ENCODE data around the gene CHRNA7.

Gene CHRNA7

DNA sequence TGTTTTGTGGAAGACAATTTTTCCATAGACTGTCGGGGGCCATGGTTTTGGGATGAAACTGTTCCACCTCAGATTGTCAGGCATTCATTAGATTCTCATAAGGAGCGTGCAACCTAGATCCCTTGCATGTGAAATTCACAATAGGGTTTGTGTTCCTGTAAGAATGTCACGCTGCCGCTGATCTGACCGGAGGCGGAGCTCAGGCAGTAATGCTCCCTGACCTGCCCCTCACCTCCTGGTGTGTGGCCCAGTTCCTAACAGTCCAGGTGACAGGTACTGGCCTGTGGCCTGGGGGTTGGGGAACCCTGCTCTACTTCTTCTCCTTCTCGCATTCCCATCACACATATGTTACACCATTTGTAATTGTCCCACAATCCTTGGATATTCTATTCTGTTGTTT, 11.0 kb downstream of the CHRNA7 start:
- no peak overlapping the region for H3K14ac ChIP-seq (ENCODE audit: low read length)
- H3K79me1 ChIP-seq (ENCODE audit: low read length): no peaks in the 10 kb centered on the region
- no peak overlapping the region for H2AFZ ChIP-seq (ENCODE audit: insufficient read depth, low read length, poor library complexity)
- H4K91ac ChIP-seq (ENCODE audit: low read depth, low read length): no peak overlapping the region
- H3K36me3 ChIP-seq (ENCODE audit: control insufficient read depth in 1 of 2, insufficient read depth in 2 of 2, low read length in 2 of 2): no peaks in the 10 kb centered on the region
- no peak overlapping the region for H4K12ac ChIP-seq (ENCODE audit: low read depth, low read length)
- no peak overlapping the region for H4K8ac ChIP-seq (ENCODE audit: low read depth, low read length)
- H3K27me3 ChIP-seq (ENCODE audit: insufficient read depth, low read length): no peaks in the 10 kb centered on the region
- no peak overlapping the region for H3K9ac ChIP-seq (ENCODE audit: low read length)
- no peak overlapping the region for H3K4me2 ChIP-seq (ENCODE audit: low read length)
- H3K79me2 ChIP-seq (ENCODE audit: control insufficient read depth, insufficient read depth, low read length, poor library complexity): no peaks in the 10 kb centered on the region
- no peak overlapping the region for H2BK120ac ChIP-seq (ENCODE audit: insufficient read depth, low read length, poor library complexity)
- no peak for DNase-seq
- H3K27ac ChIP-seq (ENCODE audit: low read depth, low read length): no peak overlapping the region
- no peak overlapping the region for H2AK5ac ChIP-seq (ENCODE audit: low read length)
- H3K23ac ChIP-seq (ENCODE audit: low read length): no peak overlapping the region
- H3K4ac ChIP-seq (ENCODE audit: low read depth, low read length): no peak overlapping the region
- no peak overlapping the region for H3K18ac ChIP-seq (ENCODE audit: low read length)
- H2BK5ac ChIP-seq (ENCODE audit: low read depth, low read length, poor library complexity): no peak overlapping the region
- no peak overlapping the region for H2BK12ac ChIP-seq (ENCODE audit: low read length)
- no peak overlapping the region for H3K4me3 ChIP-seq (ENCODE audit: low read depth, low read length)
- WGBS (ENCODE audit: extremely low coverage, insufficient coverage, insufficient read length): no CpG with 5 or more reads among the region's 7 CpGs
- H3K4me1 ChIP-seq (ENCODE audit: control insufficient read depth in 1 of 2, insufficient read depth in 2 of 2, low read length in 2 of 2): no peaks in the 10 kb centered on the region
- no peaks in the 10 kb centered on the region for H3K9me3 ChIP-seq (ENCODE audit: insufficient read depth, low read depth, low read length)

DNA sequence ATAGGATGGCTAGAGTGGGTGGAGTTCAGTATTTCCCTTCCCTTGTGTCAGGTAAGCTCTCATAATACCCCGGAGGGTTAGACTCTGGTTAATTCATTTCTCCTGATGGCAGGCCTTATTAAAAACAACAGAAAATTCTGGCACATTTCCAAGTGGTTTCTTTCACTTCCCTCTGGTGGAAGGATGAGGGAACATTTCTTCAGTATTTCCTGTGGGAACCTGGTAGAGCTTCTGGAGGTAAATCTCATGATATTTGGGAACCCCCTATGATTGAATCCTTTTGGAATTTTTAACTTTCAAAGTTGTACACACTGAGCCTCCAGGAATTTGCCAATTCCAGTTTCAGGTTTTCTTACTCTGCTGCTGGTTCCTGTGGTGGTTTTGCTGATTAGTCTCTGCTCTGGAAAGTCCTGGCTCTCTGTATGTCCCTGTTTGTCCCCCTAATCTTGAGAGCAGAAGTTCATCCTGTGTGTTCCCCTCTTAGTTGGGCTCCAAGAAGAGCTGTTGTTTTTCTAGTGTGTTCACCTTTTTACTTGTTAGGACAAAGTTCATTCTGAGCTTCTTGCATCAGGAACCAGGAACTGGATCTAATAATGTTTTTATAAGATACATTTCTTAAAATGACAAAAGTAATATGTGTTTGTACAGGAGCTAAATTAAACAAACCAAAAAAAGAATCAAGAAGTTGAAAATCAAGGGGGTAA, 12.1 kb downstream of the CHRNA7 start:
- Histone ChIP-seq H3K4ac (ENCODE audit: low read depth, low read length) (no peak overlapping the region), H2BK120ac (ENCODE audit: insufficient read depth, low read length, poor library complexity) (no peak overlapping the region), H3K27ac (ENCODE audit: low read depth, low read length) (no peak overlapping the region), H3K79me2 (ENCODE audit: control insufficient read depth, insufficient read depth, low read length, poor library complexity) (no peaks in the 10 kb centered on the region), H3K27me3 (ENCODE audit: insufficient read depth, low read length) (no peaks in the 10 kb centered on the region), H3K36me3 (ENCODE audit: control insufficient read depth in 1 of 2, insufficient read depth in 2 of 2, low read length in 2 of 2) (no peaks in the 10 kb centered on the region), H4K12ac (ENCODE audit: low read depth, low read length) (no peak overlapping the region), H2AFZ (ENCODE audit: insufficient read depth, low read length, poor library complexity) (no peak overlapping the region), H3K4me2 (ENCODE audit: low read length) (peak overlapping the region; percentile 0), H3K79me1 (ENCODE audit: low read length) (no peaks in the 10 kb centered on the region), H3K9me3 (ENCODE audit: insufficient read depth, low read depth, low read length) (no peaks in the 10 kb centered on the region), H2BK5ac (ENCODE audit: low read depth, low read length, poor library complexity) (no peak overlapping the region), H2AK5ac (ENCODE audit: low read length) (no peak overlapping the region), H3K23ac (ENCODE audit: low read length) (no peak overlapping the region), H2BK12ac (ENCODE audit: low read length) (no peak overlapping the region), H4K8ac (ENCODE audit: low read depth, low read length) (no peak overlapping the region), H3K14ac (ENCODE audit: low read length) (no peak overlapping the region), H3K9ac (ENCODE audit: low read length) (no peak overlapping the region), H4K91ac (ENCODE audit: low read depth, low read length) (no peak overlapping the region), H3K4me3 (ENCODE audit: low read depth, low read length) (no peak overlapping the region), H3K4me1 (ENCODE audit: control insufficient read depth in 1 of 2, insufficient read depth in 2 of 2, low read length in 2 of 2) (no peaks in the 10 kb centered on the region), H3K18ac (ENCODE audit: low read length) (no peak overlapping the region)
- no peak for DNase-seq
- whole genome bisulfite sequencing (ENCODE audit: extremely low coverage, insufficient coverage, insufficient read length): no CpG with 5 or more reads among the region's 1 CpG

DNA sequence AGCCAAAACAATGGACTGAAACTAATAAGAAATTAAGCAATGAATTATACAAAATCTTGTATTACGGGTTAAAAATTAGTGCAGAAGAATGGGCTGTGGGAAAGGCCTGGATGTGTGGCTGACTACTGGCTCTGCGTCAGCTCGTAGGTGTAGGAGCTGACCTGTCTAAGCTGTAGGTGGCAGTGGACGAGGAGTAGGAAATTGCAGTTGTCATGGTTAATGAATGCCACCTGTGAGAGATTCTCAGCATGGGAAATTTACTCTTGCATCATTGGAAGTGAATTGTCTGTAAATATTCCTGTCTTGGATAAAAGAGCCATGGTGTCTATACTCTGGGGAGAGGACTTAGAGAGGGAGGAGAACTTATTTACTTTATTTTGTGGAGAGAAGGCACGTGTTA, 23.4 kb downstream of the CHRNA7 start:
- H3K14ac ChIP-seq (ENCODE audit: low read length): no peak overlapping the region
- H3K36me3 ChIP-seq (ENCODE audit: control insufficient read depth in 1 of 2, insufficient read depth in 2 of 2, low read length in 2 of 2): no peaks in the 10 kb centered on the region
- no peak overlapping the region for H4K91ac ChIP-seq (ENCODE audit: low read depth, low read length)
- no peak overlapping the region for H4K12ac ChIP-seq (ENCODE audit: low read depth, low read length)
- H3K4me2 ChIP-seq (ENCODE audit: low read length): no peak overlapping the region
- no peak overlapping the region for H2BK120ac ChIP-seq (ENCODE audit: insufficient read depth, low read length, poor library complexity)
- H3K18ac ChIP-seq (ENCODE audit: low read length): no peak overlapping the region
- H3K9me3 ChIP-seq (ENCODE audit: insufficient read depth, low read depth, low read length): peaks cover 6% of the 10 kb centered on the region
- H3K23ac ChIP-seq (ENCODE audit: low read length): no peak overlapping the region
- no peaks in the 10 kb centered on the region for H3K27me3 ChIP-seq (ENCODE audit: insufficient read depth, low read length)
- H2BK5ac ChIP-seq (ENCODE audit: low read depth, low read length, poor library complexity): no peak overlapping the region
- H4K8ac ChIP-seq (ENCODE audit: low read depth, low read length): no peak overlapping the region
- H3K9ac ChIP-seq (ENCODE audit: low read length): no peak overlapping the region
- DNase-seq: no peak
- no peaks in the 10 kb centered on the region for H3K4me1 ChIP-seq (ENCODE audit: control insufficient read depth in 1 of 2, insufficient read depth in 2 of 2, low read length in 2 of 2)
- no peak overlapping the region for H2AFZ ChIP-seq (ENCODE audit: insufficient read depth, low read length, poor library complexity)
- no peak overlapping the region for H2AK5ac ChIP-seq (ENCODE audit: low read length)
- no peaks in the 10 kb centered on the region for H3K79me1 ChIP-seq (ENCODE audit: low read length)
- H3K4ac ChIP-seq (ENCODE audit: low read depth, low read length): no peak overlapping the region
- WGBS (ENCODE audit: extremely low coverage, insufficient coverage, insufficient read length): no CpG with 5 or more reads among the region's 5 CpGs
- H3K4me3 ChIP-seq (ENCODE audit: low read depth, low read length): no peak overlapping the region
- H3K79me2 ChIP-seq (ENCODE audit: control insufficient read depth, insufficient read depth, low read length, poor library complexity): no peaks in the 10 kb centered on the region
- no peak overlapping the region for H3K27ac ChIP-seq (ENCODE audit: low read depth, low read length)
- no peak overlapping the region for H2BK12ac ChIP-seq (ENCODE audit: low read length)

DNA sequence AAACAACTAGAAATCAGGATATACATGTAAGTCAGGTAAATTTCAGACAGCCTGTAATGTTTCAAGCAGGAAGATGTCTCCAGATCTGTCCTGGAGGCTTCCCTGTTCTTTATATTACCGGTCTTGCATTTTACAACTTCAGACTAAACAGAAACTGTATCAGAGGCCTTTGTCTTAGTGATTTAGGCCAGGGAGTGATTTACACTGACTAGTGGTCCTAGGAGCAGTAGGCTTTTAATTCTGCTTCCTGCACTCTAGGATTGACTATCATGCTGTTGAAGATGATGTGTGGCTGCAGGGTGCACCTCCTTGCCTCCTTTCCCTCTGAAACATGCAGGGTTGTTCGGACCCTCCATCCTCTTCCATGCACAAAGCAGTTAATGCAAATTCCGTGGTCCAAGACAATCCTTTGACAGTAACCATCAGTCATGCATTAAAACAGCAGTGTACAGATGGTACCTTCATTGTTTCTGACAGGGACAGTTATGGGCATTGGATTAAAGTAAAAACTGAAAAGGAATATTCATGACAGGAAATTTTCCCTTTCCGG, 27.6 kb downstream of the CHRNA7 start:
- Histone ChIP-seq H3K4me1 (ENCODE audit: control insufficient read depth in 1 of 2, insufficient read depth in 2 of 2, low read length in 2 of 2) (no peaks in the 10 kb centered on the region), H4K8ac (ENCODE audit: low read depth, low read length) (no peak overlapping the region), H3K27me3 (ENCODE audit: insufficient read depth, low read length) (no peaks in the 10 kb centered on the region), H4K12ac (ENCODE audit: low read depth, low read length) (no peak overlapping the region), H2BK120ac (ENCODE audit: insufficient read depth, low read length, poor library complexity) (no peak overlapping the region), H3K4me3 (ENCODE audit: low read depth, low read length) (no peak overlapping the region), H3K14ac (ENCODE audit: low read length) (no peak overlapping the region), H3K27ac (ENCODE audit: low read depth, low read length) (no peak overlapping the region), H3K23ac (ENCODE audit: low read length) (no peak overlapping the region), H3K4ac (ENCODE audit: low read depth, low read length) (no peak overlapping the region), H3K9me3 (ENCODE audit: insufficient read depth, low read depth, low read length) (no peaks in the 10 kb centered on the region), H3K79me2 (ENCODE audit: control insufficient read depth, insufficient read depth, low read length, poor library complexity) (no peaks in the 10 kb centered on the region), H2BK5ac (ENCODE audit: low read depth, low read length, poor library complexity) (no peak overlapping the region), H3K4me2 (ENCODE audit: low read length) (no peak overlapping the region), H3K79me1 (ENCODE audit: low read length) (no peaks in the 10 kb centered on the region), H4K91ac (ENCODE audit: low read depth, low read length) (no peak overlapping the region), H2AK5ac (ENCODE audit: low read length) (no peak overlapping the region), H2BK12ac (ENCODE audit: low read length) (no peak overlapping the region), H3K18ac (ENCODE audit: low read length) (no peak overlapping the region), H3K9ac (ENCODE audit: low read length) (no peak overlapping the region), H3K36me3 (ENCODE audit: control insufficient read depth in 1 of 2, insufficient read depth in 2 of 2, low read length in 2 of 2) (no peaks in the 10 kb centered on the region), H2AFZ (ENCODE audit: insufficient read depth, low read length, poor library complexity) (no peak overlapping the region)
- DNase-seq: no peak
- WGBS (ENCODE audit: extremely low coverage, insufficient coverage, insufficient read length): no CpG with 5 or more reads among the region's 4 CpGs

Data from trophoblast cell (in vitro differentiated cells and primary cell).